ENCODE data around the gene EIF2S3.
"Not testable (repeated sequence)": the region's sequence is repeated elsewhere in the genome, so short reads cannot be mapped to it uniquely, and the experiment has no call there.

The EIF2S3 gene

DNA sequence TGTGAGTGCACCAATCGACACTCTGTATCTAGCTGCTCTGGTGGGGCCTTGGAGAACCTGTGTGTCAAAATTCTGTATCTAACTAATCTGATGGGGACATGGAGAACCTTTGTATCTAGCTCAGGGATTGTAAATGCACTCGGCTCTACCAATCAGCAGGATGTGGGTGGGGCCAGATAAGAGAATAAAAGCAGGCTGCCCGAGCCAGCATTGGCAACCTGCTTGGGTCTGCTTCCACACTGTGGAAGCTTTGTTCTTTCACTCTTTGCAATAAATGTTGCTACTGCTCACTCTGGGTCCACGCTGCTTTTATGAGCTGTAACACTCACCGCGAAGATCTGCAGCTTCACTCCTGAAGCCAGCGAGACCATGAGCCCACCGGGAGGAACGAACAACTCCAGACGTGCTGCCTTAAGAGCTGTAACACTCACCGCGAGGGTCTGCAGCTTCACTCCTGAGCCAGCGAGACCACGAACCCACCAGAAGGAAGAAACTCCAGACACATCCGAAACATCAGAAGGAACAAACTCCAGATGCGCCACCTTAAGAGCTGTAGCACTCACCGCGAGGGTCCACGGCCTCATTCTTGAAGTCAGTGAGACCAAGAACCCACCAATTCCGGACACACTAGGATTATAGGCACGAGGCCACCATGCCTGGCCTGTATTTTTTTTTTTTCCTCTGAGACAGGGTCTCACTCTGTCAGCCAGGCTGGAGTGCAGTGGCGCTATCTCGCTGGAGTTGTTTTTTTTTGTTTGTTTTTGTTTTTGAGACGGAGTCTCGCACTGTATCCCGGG is 4.0 kb upstream of the EIF2S3 start:
- not testable (repeated sequence) for DNase-seq (ENCODE audit: low read depth)

DNA sequence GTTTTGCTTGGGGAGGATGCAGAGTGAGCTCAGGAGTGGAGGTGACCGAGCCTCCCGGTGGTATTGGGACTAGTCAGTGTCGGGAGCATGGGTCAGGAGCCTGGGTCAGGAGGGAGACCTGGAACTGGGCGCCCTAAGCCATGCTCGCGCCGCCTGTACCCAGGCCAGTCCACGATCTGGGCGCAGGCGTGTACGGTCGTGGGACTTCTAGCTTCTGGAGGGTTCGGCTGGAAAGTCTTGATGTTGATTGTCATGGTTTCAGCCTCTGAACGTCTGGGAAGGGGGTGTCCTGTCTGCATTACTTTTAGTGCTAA is 244 bp downstream of the EIF2S3 start:
- no peak for DNase-seq (ENCODE audit: low read depth)

DNA sequence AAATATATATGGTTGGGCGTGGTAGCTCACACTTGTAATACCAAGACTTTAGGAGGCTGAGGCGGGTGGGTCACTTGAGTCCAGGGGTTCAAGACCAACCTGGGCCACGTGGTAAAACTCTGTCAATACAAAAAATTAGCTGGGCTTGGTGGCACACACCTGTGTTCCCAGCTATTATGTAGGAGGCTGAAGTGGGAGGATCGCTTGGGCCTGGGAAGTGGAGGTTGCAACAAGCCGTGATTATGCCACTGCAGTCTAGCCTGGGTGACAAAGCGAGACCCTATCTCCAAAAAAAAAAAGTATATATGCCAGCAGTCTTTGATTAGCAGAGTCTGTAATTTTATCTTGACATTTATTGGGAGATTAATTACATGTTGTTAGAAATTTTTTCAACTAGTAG is 8.7 kb downstream of the EIF2S3 start:
- no peak for DNase-seq (ENCODE audit: low read depth)

DNA sequence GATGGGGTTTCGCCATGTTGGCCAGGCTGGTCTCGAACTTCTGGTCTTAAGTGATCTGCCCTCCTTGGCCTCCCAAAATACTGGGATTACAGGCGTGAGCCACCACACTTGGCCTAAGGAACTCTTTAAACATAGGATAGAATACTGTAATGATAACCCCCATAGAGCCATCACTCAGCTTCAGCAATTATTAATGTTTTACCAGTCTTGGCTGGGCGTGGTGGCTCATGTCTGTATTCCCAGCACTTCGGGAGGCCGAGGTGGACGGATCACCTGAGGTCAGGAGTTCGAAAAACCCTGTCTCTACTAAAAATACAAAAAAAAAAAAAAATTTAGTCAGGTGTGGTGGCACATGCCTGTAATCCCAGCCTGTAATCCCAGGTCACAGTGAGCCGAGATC is 15.1 kb downstream of the EIF2S3 start:
- no peak for DNase-seq (ENCODE audit: low read depth)

DNA sequence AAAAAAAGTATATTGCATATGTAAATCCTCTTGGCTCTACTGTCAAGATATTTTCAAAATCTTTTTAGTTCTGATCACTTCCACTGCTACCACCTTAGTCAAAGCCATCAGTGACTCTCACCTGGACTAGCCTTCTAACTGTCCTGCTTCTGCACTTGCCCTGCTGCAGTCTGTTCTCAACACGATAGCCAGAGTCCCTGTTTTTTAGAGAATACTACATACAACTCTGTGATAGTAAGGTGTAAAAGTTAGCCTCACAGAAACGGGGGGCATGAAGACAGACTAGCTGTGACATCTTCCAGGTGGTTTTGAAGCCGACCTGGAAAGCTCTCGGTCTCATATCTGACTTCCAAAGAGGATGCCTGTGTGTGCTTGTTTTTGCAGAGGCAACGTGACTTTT is 24.7 kb downstream of the EIF2S3 start:
- DNase-seq (ENCODE audit: low read depth) = no peak

DNA sequence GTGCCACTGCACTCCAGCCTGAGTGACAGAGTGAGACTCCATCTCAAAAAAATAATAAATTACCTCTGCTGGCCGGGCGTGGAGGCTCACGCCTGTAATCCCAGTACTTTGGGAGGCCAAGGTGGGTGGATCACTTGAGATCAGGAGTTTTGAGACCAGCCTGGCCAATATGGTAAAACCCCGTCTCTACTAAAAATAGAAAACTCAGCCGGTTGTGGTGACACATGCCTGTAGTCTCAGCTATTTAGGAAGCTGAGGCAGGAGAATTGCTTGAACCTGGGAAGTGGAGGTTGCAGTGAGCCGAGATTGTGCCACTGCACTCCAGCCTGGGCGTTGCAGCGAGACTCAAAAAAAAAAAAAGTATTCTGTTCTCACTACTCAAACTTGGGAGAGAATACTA is 25.5 kb downstream of the EIF2S3 start:
- not testable (repeated sequence) for DNase-seq (ENCODE audit: low read depth)

DNA sequence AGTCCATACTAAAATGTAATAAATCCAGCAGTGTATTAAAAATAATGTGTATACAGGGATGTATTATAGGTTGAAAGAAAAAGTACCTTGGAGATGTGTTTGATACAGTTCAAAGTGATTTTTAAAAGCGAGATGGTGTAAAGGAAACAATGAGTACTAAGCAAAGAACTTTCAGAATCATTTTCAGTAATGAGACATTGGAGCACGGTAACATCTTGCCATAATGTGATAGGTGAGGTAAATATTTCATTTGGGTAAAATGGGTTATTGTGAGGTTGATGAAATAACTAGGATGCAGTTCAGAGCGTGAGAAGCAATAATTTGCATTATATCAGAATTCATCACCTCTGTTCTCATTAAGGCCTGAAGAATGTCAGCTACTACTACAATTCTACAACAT is 25.9 kb downstream of the EIF2S3 start:
- DNase-seq (ENCODE audit: low read depth) = no peak

DNA sequence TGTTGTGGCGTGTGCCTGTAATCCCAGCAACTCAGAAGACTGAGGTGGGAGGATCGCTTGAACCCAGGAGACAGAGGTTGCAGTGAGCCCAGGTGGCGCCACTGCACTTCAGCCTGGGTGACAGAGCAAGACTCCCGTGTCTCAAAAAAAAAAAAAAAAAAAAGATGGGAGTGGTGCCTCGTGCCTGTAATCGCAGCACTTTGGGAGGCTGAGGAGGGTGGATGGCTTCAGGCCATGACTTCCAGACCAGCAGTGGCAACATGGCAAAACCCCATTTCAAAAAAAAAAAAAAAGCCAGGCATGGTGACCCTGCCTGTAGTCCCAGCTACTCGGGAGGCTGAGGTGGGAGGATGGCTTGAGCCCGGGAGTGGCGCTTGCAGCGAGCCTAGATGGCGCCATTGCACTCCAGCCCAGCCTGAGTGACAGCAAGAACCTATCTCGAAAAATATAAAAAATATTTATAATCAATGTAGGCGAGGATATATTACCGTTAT is 27.0 kb downstream of the EIF2S3 start:
- DNase-seq (ENCODE audit: low read depth) = no peak

DNA sequence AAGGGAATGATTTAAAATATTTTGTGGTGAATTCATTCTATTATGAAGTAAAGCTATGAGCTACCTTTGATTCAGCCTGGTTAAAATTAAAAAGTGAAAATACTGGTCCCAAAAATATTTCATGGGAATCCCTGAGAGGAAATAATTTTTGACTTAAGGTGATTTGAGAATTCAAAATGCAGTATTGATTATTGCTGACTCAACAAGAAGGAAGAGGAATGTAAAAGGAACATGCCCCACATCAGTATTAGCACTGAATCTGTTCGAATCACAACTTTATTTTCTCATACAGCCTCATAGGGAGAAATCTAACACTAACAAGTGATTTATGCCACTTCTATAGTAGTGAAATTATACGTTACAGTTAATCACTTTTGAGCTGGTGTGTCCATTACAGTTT is 27.7 kb downstream of the EIF2S3 start:
- DNase-seq (ENCODE audit: low read depth) = no peak

DNA sequence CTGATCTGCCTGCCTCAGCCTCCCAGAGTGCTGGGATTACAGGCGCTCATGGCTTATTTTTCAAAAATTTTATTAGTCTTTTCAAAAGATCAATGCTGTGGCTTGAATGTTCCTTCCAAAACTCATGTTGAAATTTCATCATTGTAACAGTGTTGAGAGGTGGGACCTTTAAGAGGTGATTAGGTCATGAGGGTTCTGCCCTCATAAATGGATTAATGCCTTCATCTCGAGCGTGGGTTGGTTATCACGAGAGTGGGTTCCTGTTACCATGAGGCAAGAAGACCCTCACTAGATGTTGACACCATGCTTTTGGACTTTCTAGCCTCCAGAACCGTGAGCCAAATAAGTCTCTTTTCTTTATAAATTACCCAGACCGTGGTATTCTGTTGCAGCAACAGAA is 30.3 kb downstream of the EIF2S3 start:
- DNase-seq (ENCODE audit: low read depth) = no peak

DNA sequence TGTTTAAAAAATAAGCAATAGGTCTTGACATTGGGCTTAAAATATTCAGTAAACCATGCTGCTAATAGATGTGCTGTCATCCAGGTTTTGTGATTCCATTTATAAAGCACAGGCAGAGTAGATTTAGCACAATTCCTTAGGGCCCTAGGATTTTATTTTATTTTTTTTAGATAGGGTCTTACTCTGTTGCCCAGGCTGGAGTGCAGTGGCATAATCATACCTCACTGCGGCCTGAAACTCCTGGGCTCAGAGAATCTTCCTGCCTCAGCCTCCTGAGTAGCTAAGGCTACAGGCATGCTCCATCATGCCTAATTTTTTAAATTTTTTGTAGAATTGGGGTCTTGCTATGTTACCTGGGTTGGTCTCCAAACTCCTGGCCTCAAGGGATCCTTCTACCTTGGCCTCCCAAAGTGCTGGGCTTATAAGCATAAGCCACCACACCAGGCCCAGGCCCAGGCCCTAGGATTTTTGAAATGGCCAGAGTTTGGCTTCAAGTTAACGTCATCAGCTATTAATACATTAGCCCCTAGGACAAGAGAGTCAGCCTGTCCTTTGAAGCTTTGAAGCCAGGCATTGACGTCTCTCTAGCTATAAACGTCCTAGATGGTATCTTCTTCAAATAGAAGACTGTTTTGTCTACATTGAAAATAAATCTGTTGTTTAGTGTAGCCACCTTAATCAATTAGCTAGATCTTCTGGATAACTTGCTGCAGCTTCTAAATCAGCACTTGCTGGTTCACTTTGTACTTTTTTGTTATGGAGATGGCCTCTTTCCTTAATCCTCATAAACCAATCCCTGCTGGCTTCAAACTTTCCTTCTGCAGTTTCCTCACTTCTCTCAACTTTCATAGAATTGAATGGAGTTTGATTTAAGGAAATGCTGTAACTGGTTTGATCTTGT is 35.8 kb downstream of the EIF2S3 start:
- no peak for DNase-seq (ENCODE audit: low read depth)

DNA sequence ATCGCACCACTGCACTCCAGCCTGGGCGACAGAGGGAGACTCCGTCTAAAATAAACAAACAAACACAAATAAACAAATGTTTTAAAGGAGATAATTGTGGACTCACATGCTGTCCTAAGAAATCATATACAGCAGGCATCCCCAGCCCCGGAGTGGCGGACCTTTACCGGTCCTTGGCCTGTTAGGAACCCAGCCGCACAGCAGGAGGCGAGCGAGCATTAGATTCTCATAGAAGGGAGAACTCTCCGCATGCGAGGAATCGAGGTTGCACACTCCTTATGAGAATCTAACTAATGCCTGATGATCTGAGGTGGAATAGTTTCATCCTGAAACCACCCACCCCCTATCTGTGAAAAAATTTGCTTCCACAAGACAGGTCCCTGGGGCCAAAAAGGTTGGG is 39.0 kb downstream of the EIF2S3 start:
- DNase-seq (ENCODE audit: low read depth) = no peak

DNA sequence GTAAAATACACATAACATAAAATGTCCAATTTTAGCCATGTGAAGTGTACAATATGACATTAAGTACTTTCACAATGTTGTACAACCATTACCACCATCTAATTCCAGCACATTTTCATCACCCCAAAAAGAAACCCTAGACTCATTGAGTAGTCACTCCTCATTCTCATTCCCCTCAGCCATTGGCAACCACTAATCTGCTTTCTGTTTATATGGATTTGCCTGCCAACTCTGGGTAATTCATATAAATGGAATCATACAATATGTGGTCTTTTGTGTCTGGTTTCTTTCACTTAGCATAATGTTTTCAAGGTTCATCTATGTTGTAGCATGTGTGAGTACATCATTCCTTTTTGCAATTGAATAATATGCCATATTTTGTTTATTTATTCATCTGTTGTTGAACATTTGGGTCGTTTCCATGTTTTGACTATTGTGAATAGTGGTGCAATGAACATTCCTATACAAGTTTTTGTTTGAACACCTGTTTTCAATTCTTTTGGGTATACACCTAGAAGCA is 43.0 kb downstream of the EIF2S3 start:
- DNase-seq (ENCODE audit: low read depth) = no peak

DNA sequence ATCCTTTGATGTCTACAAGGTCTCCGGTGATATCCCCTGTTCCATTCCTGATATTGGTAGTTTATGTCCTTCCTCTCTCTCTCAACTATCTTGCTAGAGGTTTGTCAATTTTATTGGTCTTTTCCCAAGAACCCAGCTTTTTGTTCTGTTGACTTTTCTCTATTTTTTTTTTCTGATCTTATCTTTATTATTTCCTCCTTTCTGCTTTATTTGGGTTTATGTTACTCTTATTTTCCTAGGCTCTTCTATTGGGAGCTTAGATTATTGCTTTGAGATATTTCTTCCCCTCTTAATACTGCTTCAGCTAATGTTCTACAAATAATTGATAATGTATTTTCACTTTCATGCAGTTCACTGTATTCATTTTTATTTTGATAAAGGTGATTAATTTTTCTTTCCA is 44.2 kb downstream of the EIF2S3 start:
- DNase-seq (ENCODE audit: low read depth) = no peak

DNA sequence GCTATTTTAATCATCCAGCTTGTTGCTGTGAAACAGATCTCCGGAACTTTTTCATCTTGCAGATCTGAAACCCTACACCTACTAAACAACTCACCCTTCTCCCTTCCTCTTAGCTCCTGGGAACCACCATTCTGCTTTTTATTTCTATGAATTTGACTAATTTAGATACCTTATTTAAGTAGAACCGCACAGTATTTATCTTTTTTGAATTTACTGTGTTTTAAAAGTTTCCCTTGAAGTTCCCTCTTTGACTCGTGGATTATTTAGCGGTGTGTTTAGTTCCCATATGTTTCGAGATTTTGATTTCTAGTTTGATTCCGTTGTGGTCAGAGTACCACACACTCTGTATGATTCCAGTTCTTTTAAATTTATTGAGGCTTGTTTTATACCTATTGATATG is 44.6 kb downstream of the EIF2S3 start:
- no peak for DNase-seq (ENCODE audit: low read depth)

DNA sequence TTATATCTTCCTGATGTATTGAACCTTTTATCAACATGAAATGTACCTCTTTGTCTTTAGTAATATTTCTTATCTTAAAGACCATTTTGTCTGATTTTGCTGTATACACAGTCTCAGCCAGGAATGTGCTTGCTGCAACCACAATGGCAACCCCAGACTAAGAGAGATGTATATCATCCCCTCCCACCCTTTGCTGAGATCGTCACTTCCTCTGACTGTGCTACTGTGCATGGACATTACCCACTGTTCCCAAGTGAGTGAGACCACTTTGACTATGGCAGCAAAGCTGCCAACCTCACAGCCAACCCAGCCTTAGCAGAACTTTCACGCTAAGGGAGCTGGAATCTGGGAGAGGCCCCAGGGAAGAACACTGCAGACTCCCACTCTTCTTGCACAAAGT is 46.0 kb downstream of the EIF2S3 start:
- no peak for DNase-seq (ENCODE audit: low read depth)

DNA sequence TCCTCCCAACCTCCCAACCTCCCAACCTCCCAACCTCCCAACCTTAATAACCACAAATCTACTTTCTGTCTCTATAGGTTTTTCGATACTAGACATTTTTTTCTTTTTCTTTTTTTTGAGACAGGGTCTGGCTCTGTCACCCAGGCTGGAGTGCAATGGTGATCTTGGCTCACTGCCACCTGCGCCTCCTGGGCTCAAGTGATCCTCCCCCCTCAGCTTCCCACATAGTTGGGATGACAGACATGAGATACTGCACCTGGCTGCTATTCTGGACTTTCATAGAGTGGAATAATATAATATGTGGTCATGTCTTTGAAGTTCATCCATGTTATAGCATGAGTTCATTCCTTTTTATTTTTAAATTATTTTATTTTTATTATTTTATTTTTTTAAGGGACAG is 55.3 kb downstream of the EIF2S3 start:
- no peak for DNase-seq (ENCODE audit: low read depth)

DNA sequence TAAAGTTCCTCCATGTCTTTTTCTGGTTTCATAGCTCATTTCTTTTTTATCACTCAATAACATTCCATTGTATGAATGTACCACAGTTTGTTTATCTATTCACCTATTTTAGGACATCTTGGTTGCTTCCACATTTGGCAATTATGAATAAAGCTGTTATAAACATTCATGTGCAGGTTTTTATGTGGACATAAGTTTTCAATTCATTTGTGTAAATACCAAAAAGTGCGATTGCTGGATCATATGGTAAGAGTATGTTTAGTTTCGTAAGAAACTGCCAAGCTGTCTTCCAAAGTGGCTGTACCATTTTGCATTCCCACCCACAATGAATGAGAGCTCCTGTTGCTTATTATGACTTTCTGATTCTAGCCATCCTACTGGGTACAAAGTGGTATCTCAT is 58.4 kb downstream of the EIF2S3 start:
- DNase-seq (ENCODE audit: low read depth) = no peak

DNA sequence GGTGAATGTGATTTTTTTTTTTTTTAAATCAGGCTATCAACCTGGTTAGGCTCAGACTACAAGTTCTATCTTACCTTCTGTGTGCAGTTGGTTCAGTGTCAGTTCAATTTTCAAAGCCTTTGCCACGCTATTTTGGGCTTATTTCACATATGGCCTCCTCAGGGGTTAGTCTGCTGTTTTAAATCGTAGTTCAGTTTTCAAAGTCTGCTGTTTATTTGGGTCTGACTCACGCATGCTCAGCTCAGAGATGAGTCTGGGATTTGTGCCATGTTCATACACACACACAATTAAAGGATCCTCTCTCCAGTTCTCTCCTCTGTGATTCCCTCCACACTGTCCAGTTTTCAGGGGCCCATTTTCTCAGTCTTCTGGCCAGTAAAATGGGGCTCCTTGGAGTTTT is 62.5 kb downstream of the EIF2S3 start:
- no peak for DNase-seq (ENCODE audit: low read depth)

DNA sequence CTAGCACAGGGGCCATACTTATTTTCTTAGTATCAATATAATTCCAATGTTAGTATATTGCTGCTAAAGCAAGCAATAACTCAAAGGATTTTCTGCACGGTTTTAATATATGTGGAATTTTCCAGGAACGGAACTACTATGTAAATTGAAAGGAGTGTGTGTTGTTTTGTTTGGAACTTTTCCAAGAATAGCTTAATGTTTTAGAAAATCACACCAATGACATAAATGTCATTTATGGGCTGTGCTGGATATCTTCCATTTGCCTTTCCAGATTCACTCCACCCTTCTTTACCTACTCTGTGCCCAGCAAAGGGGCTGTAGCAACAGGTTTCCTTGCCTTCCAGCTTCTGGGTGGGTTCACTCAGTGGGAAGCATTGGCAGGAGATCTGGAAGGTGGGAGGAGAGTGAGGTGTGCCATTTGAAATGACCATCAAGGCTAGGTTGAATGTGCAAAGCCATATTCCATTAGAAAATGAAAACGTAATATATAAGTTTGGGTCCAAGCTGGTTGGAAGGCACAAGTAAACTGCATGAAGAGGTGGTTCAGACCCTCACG is 69.6 kb downstream of the EIF2S3 start:
- DNase-seq (ENCODE audit: low read depth) = no peak

DNA sequence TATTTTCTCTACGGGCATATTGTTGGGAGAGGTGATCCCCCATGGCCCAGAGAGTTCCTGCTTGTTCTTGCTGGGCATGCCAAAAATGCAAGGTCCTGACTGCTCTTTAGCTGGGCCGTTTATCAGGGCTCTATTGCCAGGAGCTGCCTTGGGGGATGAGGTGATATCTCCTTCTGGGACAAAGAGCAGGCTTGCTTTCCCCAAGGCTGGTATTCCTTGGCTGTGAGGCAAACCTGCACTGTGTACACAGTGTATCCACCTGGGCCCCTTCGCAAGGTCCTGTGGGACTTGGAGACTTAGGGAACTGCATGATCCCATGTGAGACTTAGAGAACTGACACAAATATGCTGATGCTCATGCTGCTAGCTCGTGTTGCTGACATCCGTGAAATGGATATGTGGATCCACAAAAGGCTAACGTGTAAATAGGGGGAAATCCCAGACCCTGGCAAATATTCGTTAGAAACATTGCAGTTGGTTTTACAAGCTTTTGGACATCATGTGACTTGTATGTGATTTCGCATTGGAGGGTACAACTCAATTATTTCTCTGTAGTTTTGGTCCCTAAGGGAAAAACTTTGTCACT is 70.4 kb downstream of the EIF2S3 start:
- DNase-seq (ENCODE audit: low read depth) = no peak

Measured in HS-5 (cell line).